T-cell (primary cell): Measurements from ENCODE around the gene RALGAPB. TPM values are rescaled to one million over a fixed set of nuclear protein-coding genes. Genes with fewer than 3 reads are reported as not detected.
A peak's percentile ranks its signal among the peaks of the same experiment; 100 is the strongest.

Experiments
- ATAC-seq, 4 experiments: fragments of 200-7000 bp in 3 of 4; fragments of 150-1000 bp in 1 of 4; cut with Tn5 transposase; replicated peaks in 1 of 4; 1 replicate in 3 of 4; 2 replicates in 1 of 4; pipeline ENCODE4 v1.10.0; 2021; ENCODE audit warnings: moderate library complexity in 3 of 4, mild to moderate bottlenecking in 2 of 4, moderate number of reproducible peaks in 1 of 4
- CTCF ChIA-PET, 2 donors: fragments of 300-600 bp; sonication (Branson Sonifier 250); formaldehyde crosslinking; loops; one replicate each; lab custom pipeline; 2022; ENCODE audit warnings: antibody characterized with exemption in 2 of 2; lab: Charles Lee
- POLR2A ChIA-PET, 2 donors: fragments of 300-600 bp; sonication (Branson Sonifier 250); formaldehyde crosslinking; loops; one replicate each; lab custom pipeline; 2022; ENCODE audit warnings: antibody characterized with exemption in 2 of 2; lab: Charles Lee
- DNase-seq, 35 experiments: peaks; one replicate each; pipeline versions ENCODE4 v3.0.0 to v3.0.0-alpha.2; 2013 to 2023
- H3K27ac ChIP-seq: one replicate; pipeline ENCODE4 v1.5.1; 2013; ENCODE audit warnings: low read length
- H3K27me3 ChIP-seq, 2 experiments: replicated peaks in 1 of 2; 1 replicate in 1 of 2; 2 replicates in 1 of 2; pipeline versions ENCODE4 v1.6.1 to v1.7.0; 2013; ENCODE audit warnings: low read length in 1 of 2, mixed read lengths in 1 of 2; ENCODE audit not compliant: control insufficient read depth in 2 of 2, insufficient read depth in 2 of 2; ENCODE audit errors: extremely low read depth in 1 of 2
- H3K36me3 ChIP-seq, 2 donors: 1 replicate in 1 of 2; 2 replicates in 1 of 2; pipeline versions ENCODE4 v1.6.1 to v1.7.0; 2013; ENCODE audit warnings: low read length in 1 of 2; ENCODE audit not compliant: control insufficient read depth in 2 of 2, insufficient read depth in 1 of 2; ENCODE audit errors: extremely low read depth in 1 of 2
- H3K4me1 ChIP-seq, 2 experiments: 1 replicate in 1 of 2; 2 replicates in 1 of 2; pipeline versions ENCODE4 v1.6.1 to v1.7.0; 2013; ENCODE audit warnings: low read length in 2 of 2, mixed read lengths in 1 of 2; ENCODE audit not compliant: insufficient read depth in 2 of 2, control insufficient read depth in 1 of 2; ENCODE audit errors: extremely low read depth in 1 of 2
- H3K4me3 ChIP-seq, 2 donors: 1 replicate in 1 of 2; 2 replicates in 1 of 2; pipeline versions ENCODE4 v1.5.1 to v1.7.0; 2013; ENCODE audit warnings: mild to moderate bottlenecking in 2 of 2, low read length in 1 of 2, moderate library complexity in 1 of 2; ENCODE audit not compliant: control insufficient read depth in 1 of 2; ENCODE audit errors: extremely low read depth in 1 of 2
- H3K9me3 ChIP-seq: 2 replicates; pipeline ENCODE4 v1.7.0; 2013
- H3K27ac Mint-ChIP-seq, 2 donors: one replicate each; pipeline ENCODE4 v1.8.0; 2020 to 2021; ENCODE audit warnings: mild to moderate bottlenecking in 2 of 2, mixed read lengths in 2 of 2
- H3K27me3 Mint-ChIP-seq, 2 donors: one replicate each; pipeline ENCODE4 v1.8.0; 2021 to 2022; ENCODE audit warnings: mixed read lengths in 2 of 2
- H3K36me3 Mint-ChIP-seq: one replicate; pipeline ENCODE4 v1.8.0; 2021; ENCODE audit warnings: mixed read lengths
- H3K4me1 Mint-ChIP-seq, 3 donors: one replicate each; pipeline ENCODE4 v1.8.0; 2020 to 2022; ENCODE audit warnings: mixed read lengths in 3 of 3, mild to moderate bottlenecking in 1 of 3
- H3K4me3 Mint-ChIP-seq, 3 donors: one replicate each; pipeline ENCODE4 v1.8.0; 2020 to 2022; ENCODE audit warnings: mild to moderate bottlenecking in 3 of 3, mixed read lengths in 3 of 3, moderate library complexity in 3 of 3
- H3K9me3 Mint-ChIP-seq, 3 donors: one replicate each; pipeline ENCODE4 v1.8.0; 2020 to 2022; ENCODE audit warnings: mixed read lengths in 3 of 3
- WGBS: methylation state at CpG from one replicate; pipeline ENCODE4 v1.1.5; 2013; ENCODE audit warnings: missing lambda C conversion rate; ENCODE audit not compliant: insufficient coverage; 5-methylcytosine and 5-hydroxymethylcytosine counted together
- total RNA-seq, 35 experiments: library from RNA in 6 of 35; stranded (reverse) in 6 of 35; fragments of 120-200 nt in 1 of 35; gene quantifications; one replicate each; pipeline versions ENCODE4 v1.2.1 to v1.2.4 and lab custom pipeline; 2013 to 2026

Gene RALGAPB
- total RNA-seq = 10 to 100 TPM; 42.7 to 50.1 (median 46.1) TPM
- 48.4 TPM for total RNA-seq (2013)
- total RNA-seq (lab: John Stamatoyannopoulos, UW) = 93.4 to 187 (median 130) reads per million in 29 experiments

DNA sequence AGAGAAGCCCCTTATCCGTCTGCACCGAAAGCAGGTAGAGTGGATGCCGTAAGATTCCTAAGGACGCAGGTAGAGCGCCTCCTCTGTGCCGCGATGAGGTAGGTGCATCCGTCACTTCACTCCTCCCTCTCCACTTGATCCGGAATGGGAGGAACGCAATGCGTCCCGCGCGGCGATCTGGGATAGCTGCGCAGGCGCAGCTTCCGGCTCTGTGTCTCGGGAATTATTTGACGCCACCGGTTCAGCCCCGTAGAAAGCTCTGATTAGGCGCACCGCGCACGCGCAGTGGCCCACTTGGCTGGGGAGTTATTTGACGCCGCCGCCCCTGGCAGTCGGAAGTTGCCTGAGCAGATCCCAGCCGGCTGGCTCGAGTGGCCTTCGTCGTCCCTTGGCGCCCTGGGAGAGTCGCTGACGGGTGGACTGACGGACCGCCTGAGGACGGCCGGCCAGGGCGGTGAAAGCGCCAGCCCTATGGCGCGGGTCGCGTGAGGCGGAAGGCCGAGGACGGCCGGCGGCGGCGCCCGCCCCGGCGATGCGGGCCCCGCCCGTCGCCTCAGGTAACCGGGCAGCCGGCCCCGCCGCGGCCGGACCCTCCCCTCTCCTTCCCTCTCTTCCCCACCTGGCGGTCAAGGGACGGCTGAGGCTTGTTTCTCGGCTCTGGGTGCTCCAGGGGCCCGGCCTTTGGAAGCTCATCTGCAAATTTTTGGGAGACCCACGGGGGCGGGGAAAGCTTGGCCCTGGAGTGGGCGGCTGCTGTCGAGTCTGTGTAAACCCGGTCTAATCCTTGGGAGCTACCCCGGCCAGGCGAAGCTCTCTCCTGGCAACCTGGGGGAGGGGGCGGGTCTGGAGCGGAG, at the start of gene RALGAPB:
Gene RALGAPB (plus strand): TSS at position 331 of the 854 bp plus-strand sequence. CDS start 15,590 bp downstream, outside the sequence.
- Mint-ChIP-seq H3K9me3 (no peaks in the 10 kb centered on the region), H3K36me3 (peaks cover 4% of the 10 kb centered on the region), H3K27me3 (no peaks in the 10 kb centered on the region), H3K27ac (peak within 1 kb of the TSS; percentile 86 to 93), H3K4me3 (peak within 1 kb of the TSS; percentile 85 to 86 (median 85)), H3K4me1 (peaks cover 43 to 53% (median 53%) of the 10 kb centered on the region in 3 donors)
- H3K27ac ChIP-seq = peak within 1 kb of the TSS; percentile 85
- ChIA-PET POLR2A (interaction anchor here (0.6 to 1.4 kb wide), 5 partner anchors 19 to 439 kb away, joined by 3 to 4 read pairs (median 3); partner anchors contain the start of genes RPRD1B (in 1 of the 2) and TTI1 (in 1 of the 2)), CTCF (interaction anchor here (0.5 to 2.4 kb wide), 10 partner anchors 13 to 379 kb away, joined by 3 to 29 read pairs (median 4); partner anchors contain the start of genes PPP1R16B (in 1 of the 2) and SNHG17 (in 1 of the 2))
- ATAC-seq = peak; percentile 93 to 95 (median 94)
- peaks cover 13 to 27% of the 10 kb centered on the region in 2 experiments for H3K4me1 ChIP-seq
- H3K36me3 ChIP-seq = peaks cover 0 to 2% of the 10 kb centered on the region in 2 donors
- peak; percentile 94 to 100 (median 97) for DNase-seq
- WGBS = under 1% methylated on average over 73 of the region's 81 CpGs
- no peaks in the 10 kb centered on the region for H3K9me3 ChIP-seq
- H3K27me3 ChIP-seq = peaks cover 0 to 3% of the 10 kb centered on the region in 2 experiments
- H3K4me3 ChIP-seq = peak within 1 kb of the TSS; percentile 86 to 91

DNA sequence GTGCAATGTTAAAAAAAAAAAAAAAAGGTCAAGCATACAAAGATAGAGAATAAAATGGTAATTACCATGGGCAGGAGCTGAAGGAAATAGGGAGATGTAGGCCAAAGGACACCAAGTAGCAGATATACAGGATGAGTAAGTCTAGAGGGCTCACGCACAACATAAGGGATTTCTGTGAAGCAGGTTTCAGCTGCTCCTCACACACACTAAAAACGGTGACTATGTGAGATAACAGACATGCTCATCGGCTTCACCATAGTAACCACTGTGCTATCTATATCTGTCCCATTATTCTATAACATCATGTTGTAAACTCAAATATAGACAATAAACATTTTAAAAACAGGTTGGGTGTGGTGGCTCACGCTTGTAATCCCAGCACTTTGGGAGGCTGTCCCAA, 49.1 kb upstream of the RALGAPB start:
- POLR2A ChIA-PET = interaction anchor here in 1 of 2 donors (0.7 kb wide), 1 partner anchor 12 kb away, joined by 5 read pairs; the partner anchor contains the start of gene SNHG17
- Histone ChIP-seq H3K9me3 (no peaks in the 10 kb centered on the region), H3K4me3 (no peak overlapping the region), H3K27me3 (no peaks in the 10 kb centered on the region), H3K36me3 (peaks cover 21 to 92% of the 10 kb centered on the region in 2 donors), H3K27ac (no peak overlapping the region), H3K4me1 (no peaks in the 10 kb centered on the region)
- CTCF ChIA-PET = interaction anchor here (0.6 to 1.0 kb wide), 2 partner anchors 11 to 320 kb away, joined by 3 to 5 read pairs; no protein-coding TSS in a partner anchor
- no peak for ATAC-seq
- DNase-seq = no peak
- Mint-ChIP-seq H3K9me3 (no peaks in the 10 kb centered on the region), H3K27ac (peak overlapping the region in 1 of 2 donors; percentile 40), H3K36me3 (peaks cover 76% of the 10 kb centered on the region), H3K4me3 (no peak overlapping the region), H3K4me1 (peaks cover 14 to 21% (median 20%) of the 10 kb centered on the region in 3 donors), H3K27me3 (no peaks in the 10 kb centered on the region)
- WGBS = no CpG with 5 or more reads among the region's 4 CpGs

DNA sequence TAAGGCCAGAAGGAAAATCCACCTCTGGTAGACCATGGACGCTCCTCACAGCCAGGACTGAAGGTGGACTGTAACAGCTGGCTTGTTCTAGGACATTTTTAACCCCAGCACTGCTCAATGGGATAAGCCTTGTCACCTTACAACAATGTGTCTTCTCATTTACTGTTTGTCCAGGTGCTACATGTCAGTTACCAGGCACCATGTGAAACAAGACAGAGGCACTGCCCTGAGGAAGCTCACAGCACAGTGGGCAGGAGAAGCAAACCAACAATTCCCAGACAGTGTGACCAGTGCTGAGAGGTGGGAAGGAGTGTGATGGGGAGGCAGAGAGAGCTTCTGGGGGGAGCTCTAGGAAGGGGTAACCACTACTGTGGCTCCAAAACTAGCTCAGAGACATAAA, 48.2 kb upstream of the RALGAPB start:
- no peak overlapping the region for H3K27ac Mint-ChIP-seq
- 100% methylated on average over 1 of the region's 1 CpG for WGBS
- peaks cover 20 to 95% of the 10 kb centered on the region in 2 donors for H3K36me3 ChIP-seq
- H3K4me1 Mint-ChIP-seq = peaks cover 21 to 28% (median 26%) of the 10 kb centered on the region in 3 donors
- H3K9me3 ChIP-seq = no peaks in the 10 kb centered on the region
- H3K4me3 Mint-ChIP-seq = no peak overlapping the region
- H3K4me3 ChIP-seq = no peak overlapping the region
- H3K27me3 ChIP-seq = no peaks in the 10 kb centered on the region
- DNase-seq (no peak), ATAC-seq (no peak)
- H3K9me3 Mint-ChIP-seq = no peaks in the 10 kb centered on the region
- no peak overlapping the region for H3K27ac ChIP-seq
- CTCF ChIA-PET = interaction anchor here in 1 of 2 donors (1.9 kb wide), 1 partner anchor 10 kb away, joined by 5 read pairs; the partner anchor contains the start of gene SNHG17
- no peaks in the 10 kb centered on the region for H3K4me1 ChIP-seq
- no peaks in the 10 kb centered on the region for H3K27me3 Mint-ChIP-seq
- peaks cover 78% of the 10 kb centered on the region for H3K36me3 Mint-ChIP-seq
- POLR2A ChIA-PET = no interaction called here

GRCh38 chr20:38426006-38426897, 46.4 kb upstream of the RALGAPB start:
- H3K9me3 Mint-ChIP-seq = no peaks in the 10 kb centered on the region
- CTCF ChIA-PET = interaction anchor here (0.7 to 1.9 kb wide), 2 partner anchors 9 to 628 kb away, joined by 3 to 5 read pairs; partner anchors contain the start of gene SNHG17 (in 1 of the 2)
- Histone ChIP-seq H3K4me1 (no peaks in the 10 kb centered on the region), H3K4me3 (no peak overlapping the region), H3K27me3 (no peaks in the 10 kb centered on the region), H3K27ac (no peak overlapping the region), H3K9me3 (no peaks in the 10 kb centered on the region), H3K36me3 (peaks cover 18 to 92% of the 10 kb centered on the region in 2 donors)
- H3K27ac Mint-ChIP-seq = no peak overlapping the region
- ATAC-seq (no peak), DNase-seq (no peak)
- peaks cover 31 to 40% (median 38%) of the 10 kb centered on the region in 3 donors for H3K4me1 Mint-ChIP-seq
- 93% methylated on average over 8 of the region's 15 CpGs for WGBS
- POLR2A ChIA-PET = no interaction called here
- H3K36me3 Mint-ChIP-seq = peaks cover 73% of the 10 kb centered on the region
- no peaks in the 10 kb centered on the region for H3K27me3 Mint-ChIP-seq
- no peak overlapping the region for H3K4me3 Mint-ChIP-seq

GRCh38 chr20:38427655-38428023, 45.0 kb upstream of the RALGAPB start:
- ChIA-PET CTCF (no interaction called here), POLR2A (interaction anchor here in 1 of 2 donors (0.5 kb wide), 1 partner anchor 500 kb away, joined by 5 read pairs; no protein-coding TSS in a partner anchor)
- Mint-ChIP-seq H3K4me3 (no peak overlapping the region), H3K36me3 (peaks cover 73% of the 10 kb centered on the region), H3K27me3 (no peaks in the 10 kb centered on the region), H3K9me3 (no peaks in the 10 kb centered on the region), H3K4me1 (peaks cover 44 to 54% (median 52%) of the 10 kb centered on the region in 3 donors), H3K27ac (no peak overlapping the region)
- no peak overlapping the region for H3K4me3 ChIP-seq
- no peak overlapping the region for H3K27ac ChIP-seq
- peaks cover 24 to 92% of the 10 kb centered on the region in 2 donors for H3K36me3 ChIP-seq
- H3K9me3 ChIP-seq = no peaks in the 10 kb centered on the region
- ATAC-seq (no peak), DNase-seq (no peak)
- WGBS = 87% methylated on average over 5 of the region's 5 CpGs
- H3K4me1 ChIP-seq = peaks cover 2 to 6% of the 10 kb centered on the region in 2 experiments
- no peaks in the 10 kb centered on the region for H3K27me3 ChIP-seq
